ENCODE measurements around the gene AREG.

GRCh38 chr4:74418063-74418670 lies 26.8 kb upstream of the AREG start:
- TF ChIP-seq, protein P1, sequence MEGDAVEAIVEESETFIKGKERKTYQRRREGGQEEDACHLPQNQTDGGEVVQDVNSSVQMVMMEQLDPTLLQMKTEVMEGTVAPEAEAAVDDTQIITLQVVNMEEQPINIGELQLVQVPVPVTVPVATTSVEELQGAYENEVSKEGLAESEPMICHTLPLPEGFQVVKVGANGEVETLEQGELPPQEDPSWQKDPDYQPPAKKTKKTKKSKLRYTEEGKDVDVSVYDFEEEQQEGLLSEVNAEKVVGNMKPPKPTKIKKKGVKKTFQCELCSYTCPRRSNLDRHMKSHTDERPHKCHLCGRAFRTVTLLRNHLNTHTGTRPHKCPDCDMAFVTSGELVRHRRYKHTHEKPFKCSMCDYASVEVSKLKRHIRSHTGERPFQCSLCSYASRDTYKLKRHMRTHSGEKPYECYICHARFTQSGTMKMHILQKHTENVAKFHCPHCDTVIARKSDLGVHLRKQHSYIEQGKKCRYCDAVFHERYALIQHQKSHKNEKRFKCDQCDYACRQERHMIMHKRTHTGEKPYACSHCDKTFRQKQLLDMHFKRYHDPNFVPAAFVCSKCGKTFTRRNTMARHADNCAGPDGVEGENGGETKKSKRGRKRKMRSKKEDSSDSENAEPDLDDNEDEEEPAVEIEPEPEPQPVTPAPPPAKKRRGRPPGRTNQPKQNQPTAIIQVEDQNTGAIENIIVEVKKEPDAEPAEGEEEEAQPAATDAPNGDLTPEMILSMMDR (IDR thresholded peaks at IDR 0.05): no peak
- TF ChIP-seq USF2 (CRISPR knock-in tag; IDR thresholded peaks at IDR 0.05): no peak
- TF ChIP-seq NR2C2 (CRISPR knock-in tag; IDR thresholded peaks at IDR 0.05): no peak
- TF ChIP-seq IRF2 (CRISPR knock-in tag; IDR thresholded peaks at IDR 0.05; ENCODE audit: borderline replicate concordance, low read depth): no peak
- TF ChIP-seq JUN (CRISPR knock-in tag; IDR thresholded peaks at IDR 0.05): no peak
- TF ChIP-seq ESRRA (CRISPR knock-in tag; IDR thresholded peaks at IDR 0.05; ENCODE audit: borderline replicate concordance): no peak
- no peak for TF ChIP-seq NFYB (CRISPR knock-in tag; conservative IDR thresholded peaks at IDR 0.05; ENCODE audit: low read depth)
- TF ChIP-seq FOXK1 (CRISPR knock-in tag; IDR thresholded peaks at IDR 0.05): no peak
- no peak for TF ChIP-seq SP1 (CRISPR knock-in tag; conservative IDR thresholded peaks at IDR 0.05)
- no peak for TF ChIP-seq RELA (CRISPR knock-in tag; IDR thresholded peaks at IDR 0.05; ENCODE audit: borderline replicate concordance)

Data from WTC11 (cell line).